KBM-7 (cell line): ENCODE data around the gene ARHGEF6.

Experiments
- DNase-seq: peaks from one replicate; pipeline ENCODE4 v3.0.0-alpha.2; 2015
- in situ Hi-C: fragments of 300-500 bp; cut with MboI; formaldehyde crosslinking; loops from 2 replicates; pipeline ENCODE4 v1.14.3; 2020; ENCODE audit warnings: low sequenced_read_pairs, low pct_unique_long_range_greater_than_20kb, mixed read lengths

The ARHGEF6 gene

GRCh38 chrX:136752796-136753195 is 27.9 kb downstream of the ARHGEF6 start:
- in situ Hi-C loops, result no loop called here
- DNase-seq, result no peak

DNA sequence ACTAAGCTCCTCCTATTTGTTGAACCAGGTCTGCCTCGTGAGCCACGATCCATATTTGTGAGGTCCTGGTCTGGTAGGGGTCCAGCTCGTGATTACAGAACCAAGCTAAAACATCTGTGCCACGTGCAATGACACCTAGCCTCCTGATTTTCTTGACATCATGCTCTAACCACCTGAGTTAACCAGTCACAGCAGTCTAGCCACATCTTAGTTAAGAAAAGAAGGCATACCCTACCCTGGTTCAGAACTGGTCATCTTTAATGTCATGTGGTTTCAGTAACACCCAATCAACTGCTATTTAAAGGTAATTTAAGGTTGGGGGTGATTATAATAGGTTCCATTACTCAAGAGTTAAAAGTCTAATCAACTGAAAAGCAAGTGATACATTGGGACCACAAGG is 28.4 kb downstream of the ARHGEF6 start:
- no peak for DNase-seq

DNA sequence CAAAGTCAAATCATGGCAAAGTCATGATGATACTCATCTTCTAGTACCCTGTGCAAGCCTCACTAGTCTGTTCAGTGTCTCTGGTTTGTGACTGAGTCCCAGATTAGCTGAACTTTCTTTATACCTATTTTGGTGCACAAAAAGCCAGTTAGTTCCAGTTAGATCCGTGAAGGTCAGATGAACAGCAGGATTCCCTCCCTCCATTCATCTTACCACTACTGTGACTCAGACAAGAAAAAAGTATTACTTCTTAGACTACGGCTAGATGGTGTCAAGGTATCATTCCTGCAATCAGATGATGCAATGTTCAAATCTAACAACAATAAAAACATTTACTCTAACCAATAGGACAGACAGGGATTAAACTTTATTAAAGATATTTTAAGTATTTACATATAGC is 30.4 kb downstream of the ARHGEF6 start:
- DNase-seq, result no peak

More for the DNA sequence above, 28.4 kb downstream of the ARHGEF6 start:
- in situ Hi-C loops, result no loop called here

DNA sequence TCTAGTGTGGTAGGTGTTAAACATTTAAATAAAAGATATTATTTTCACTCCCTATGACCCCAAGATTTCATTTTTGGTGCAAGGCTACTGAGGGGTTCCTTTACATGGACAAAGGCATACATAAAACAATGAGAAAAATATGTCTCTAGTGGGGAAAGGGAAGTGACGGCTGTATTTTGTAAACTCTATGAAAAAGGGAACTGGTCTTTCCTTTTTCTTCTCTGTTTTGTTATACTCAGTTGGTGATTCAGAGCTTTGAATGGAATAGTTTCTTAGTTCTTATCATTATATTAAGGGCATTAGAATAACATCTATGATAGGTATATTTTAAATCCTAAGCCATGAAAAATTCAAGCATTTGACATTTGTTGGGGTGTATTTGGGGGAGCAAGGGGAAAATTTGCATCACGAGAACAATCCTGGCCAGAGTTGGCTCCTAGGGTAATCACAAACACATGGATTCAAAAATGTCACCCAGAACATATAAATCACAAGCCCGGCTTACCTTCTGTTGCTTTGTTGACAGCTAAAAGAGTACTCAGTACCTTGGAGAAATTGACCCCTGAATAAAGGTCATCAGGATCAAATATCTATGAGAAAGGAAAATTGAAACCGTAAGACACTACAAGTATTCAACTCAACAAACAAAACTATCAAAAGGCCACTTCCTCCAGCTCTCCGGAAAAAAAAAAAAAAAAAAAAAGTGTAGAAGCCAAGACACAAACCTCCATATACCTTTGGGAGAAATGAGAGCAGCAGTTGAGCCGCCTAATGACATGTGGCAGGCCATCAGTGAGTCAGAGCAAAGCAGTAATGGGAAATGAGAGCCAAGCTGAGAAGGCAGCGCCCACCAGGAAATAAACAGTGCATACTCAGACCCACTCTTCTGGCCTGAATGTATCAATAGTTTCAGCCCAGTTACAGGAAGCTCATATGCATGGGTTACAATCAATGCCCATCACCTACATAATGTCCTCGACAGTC is 33.4 kb downstream of the ARHGEF6 start:
- in situ Hi-C loops, result no loop called here
- peak; percentile 69 for DNase-seq

More for the DNA sequence above, 30.4 kb downstream of the ARHGEF6 start:
- in situ Hi-C loops, result no loop called here

GRCh38 chrX:136745215-136746173 is 35.2 kb downstream of the ARHGEF6 start:
- in situ Hi-C loops, result no loop called here
- peak; percentile 98 for DNase-seq

- DNase-seq, result peak; percentile 81
- in situ Hi-C loops, result no loop called here
Observed at GRCh38 chrX:136742721-136743379, 37.9 kb downstream of the ARHGEF6 start.

- in situ Hi-C loops, result no loop called here
- no peak for DNase-seq
Observed at GRCh38 chrX:136738049-136738729, 42.5 kb downstream of the ARHGEF6 start.

DNA sequence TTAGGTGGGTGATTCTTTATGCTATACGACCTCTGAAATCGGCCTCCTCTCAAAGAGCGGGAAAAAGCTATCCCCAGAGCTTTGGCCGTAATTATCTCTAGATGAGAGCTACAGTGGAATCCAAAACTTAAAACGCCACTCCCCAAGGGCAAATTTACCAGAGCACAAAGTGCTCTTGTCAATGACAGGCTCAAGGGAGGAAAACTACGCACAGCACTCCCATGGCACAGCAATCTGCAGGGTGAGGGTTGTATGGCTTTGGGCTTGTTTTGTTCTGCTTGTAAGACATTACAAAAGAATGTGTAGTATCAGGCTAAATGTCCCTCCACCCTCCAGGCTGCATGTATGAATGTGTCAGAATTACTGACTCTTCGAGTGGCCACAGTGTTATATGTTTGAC is 44.0 kb downstream of the ARHGEF6 start:
- in situ Hi-C loops, result no loop called here
- no peak for DNase-seq

DNA sequence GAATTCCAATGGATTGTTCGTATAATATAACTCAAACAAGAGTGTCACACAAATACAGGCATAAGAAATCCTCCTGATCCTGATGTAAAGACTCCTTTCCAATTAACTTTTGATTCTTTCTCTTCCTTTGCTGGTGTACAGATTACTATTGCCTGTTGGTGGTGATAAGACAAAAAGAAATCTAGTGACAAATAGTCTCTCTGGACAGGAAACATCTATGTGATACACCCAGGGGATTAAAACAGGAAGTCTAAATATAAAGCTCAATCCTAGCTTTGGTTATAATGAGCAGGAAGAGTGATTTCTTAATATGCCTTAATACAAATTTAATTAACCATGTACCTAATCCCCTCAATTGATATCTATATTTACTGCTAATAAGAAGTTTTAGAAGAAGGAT is 45.1 kb downstream of the ARHGEF6 start:
- peak; percentile 53 for DNase-seq
- in situ Hi-C loops, result no loop called here

- in situ Hi-C loops, result no loop called here
- no peak for DNase-seq
Observed at GRCh38 chrX:136733613-136734012, 47.1 kb downstream of the ARHGEF6 start.

DNA sequence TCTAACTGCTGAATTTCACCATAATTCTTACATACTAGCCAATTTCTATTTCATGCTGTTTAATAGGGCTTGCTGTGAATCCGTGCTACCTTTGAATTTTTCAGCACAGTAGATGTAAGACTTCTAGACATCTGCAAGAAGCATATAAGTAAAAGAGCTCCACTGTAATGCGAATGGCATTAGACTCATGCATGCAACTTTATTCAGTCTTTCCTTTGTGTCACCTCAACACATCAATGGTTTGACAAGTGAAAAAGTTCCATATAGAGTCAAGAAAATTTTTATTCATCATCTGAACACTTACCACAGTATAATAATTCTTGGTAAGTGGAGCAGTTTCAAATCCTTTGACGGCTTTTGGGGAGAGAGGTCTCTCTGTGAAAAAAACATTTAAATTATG is 48.9 kb downstream of the ARHGEF6 start:
- no peak for DNase-seq
- in situ Hi-C loops, result no loop called here

GRCh38 chrX:136731207-136731782 is 49.4 kb downstream of the ARHGEF6 start:
- DNase-seq, result no peak
- in situ Hi-C loops, result no loop called here

GRCh38 chrX:136728393-136728792 is 52.3 kb downstream of the ARHGEF6 start:
- in situ Hi-C loops, result no loop called here
- no peak for DNase-seq

DNA sequence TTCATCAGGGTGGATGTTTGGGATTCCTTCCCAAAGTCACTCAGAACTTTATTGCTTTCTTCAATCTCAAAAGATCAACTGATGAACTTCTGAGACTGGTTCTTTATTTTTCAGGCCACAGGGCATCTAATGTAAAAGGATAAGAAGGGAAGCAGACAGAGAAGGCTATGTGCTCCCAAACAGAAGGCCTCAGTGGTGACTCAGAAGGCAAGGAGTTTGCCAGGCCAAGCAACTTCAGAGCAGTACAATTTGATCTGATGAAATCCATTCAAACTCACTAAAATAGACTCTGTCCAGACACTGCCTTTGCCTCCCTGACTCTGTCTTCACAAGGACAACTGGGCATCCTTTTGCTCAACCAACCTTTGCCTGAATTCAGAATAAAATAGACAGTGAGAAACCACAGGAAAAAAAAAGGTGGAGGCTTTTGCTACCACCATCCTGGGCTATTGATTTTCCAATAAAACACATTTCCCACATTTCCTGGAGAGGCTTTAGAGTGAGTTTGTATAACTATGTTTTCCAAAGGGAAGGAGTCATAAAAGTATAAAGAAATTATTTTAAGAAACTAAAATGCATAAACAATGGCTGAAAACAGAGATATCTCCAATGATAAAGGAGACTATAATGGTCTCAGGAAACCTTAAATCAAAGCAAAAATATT is 55.2 kb downstream of the ARHGEF6 start:
- in situ Hi-C loops, result no loop called here
- no peak for DNase-seq

DNA sequence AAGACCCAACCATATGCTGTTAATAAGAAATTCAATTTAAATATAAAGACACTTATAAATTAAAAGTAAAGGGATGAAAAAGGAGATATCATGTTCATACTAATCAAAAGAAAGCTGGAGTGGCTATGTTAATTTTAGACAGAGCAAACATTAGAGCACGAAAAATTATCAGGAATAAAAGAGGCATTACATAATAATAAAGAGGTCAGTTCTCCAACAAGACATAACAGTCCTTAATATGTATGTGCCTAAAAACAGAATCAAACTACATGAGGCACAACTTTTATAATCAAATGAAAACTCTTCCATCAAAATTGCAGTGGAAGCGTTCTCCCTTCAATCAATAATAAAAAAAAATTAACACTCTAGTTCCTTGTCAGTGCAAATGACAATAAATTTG is 62.6 kb downstream of the ARHGEF6 start:
- DNase-seq, result no peak

GRCh38 chrX:136714626-136715599 is 65.8 kb downstream of the ARHGEF6 start:
- in situ Hi-C loops, result no loop called here
- DNase-seq, result no peak

More for the DNA sequence above, 62.6 kb downstream of the ARHGEF6 start:
- in situ Hi-C loops, result no loop called here
